ENCODE data around the gene PBOV1.

DNA sequence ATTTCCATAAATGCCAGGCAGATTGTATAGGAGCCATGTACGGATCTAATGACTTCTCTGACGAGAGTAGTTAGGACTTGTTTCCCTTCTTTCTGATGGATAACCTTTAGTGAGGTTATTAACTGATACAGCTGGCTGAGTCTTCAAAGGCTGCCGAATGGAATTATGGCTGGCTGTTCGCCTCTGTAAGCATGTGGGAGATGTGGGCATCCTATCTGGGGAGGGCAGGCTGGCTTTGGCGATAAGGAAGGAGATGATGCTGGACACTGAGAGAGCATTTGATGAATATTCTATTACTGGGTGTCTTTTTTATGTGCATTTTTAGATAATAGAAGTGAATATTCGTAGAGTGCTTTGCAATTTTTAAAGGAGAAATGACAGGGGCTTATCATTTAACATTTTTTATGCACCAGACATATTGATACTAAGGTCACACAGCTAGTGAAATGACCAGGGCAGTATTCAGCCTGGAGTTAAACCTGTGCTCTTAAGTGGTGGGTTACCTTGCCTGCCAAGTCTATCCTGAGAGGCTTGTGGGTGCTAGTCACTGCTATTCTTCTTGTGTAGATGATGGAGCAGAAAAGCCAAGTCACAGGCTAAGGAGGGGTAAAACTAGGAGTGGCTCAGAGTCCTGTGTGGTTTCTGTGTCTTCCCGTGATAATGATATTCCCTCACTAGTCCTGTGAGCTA, 3.1 kb downstream of the PBOV1 start:
- no peak for TF ChIP-seq POLR2A (IDR thresholded peaks at IDR 0.05)
- TF ChIP-seq, protein P1, sequence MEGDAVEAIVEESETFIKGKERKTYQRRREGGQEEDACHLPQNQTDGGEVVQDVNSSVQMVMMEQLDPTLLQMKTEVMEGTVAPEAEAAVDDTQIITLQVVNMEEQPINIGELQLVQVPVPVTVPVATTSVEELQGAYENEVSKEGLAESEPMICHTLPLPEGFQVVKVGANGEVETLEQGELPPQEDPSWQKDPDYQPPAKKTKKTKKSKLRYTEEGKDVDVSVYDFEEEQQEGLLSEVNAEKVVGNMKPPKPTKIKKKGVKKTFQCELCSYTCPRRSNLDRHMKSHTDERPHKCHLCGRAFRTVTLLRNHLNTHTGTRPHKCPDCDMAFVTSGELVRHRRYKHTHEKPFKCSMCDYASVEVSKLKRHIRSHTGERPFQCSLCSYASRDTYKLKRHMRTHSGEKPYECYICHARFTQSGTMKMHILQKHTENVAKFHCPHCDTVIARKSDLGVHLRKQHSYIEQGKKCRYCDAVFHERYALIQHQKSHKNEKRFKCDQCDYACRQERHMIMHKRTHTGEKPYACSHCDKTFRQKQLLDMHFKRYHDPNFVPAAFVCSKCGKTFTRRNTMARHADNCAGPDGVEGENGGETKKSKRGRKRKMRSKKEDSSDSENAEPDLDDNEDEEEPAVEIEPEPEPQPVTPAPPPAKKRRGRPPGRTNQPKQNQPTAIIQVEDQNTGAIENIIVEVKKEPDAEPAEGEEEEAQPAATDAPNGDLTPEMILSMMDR (IDR thresholded peaks at IDR 0.05) = no peak

Measured in stomach (tissue), 4 donors.